A549 (cell line): ENCODE data around the gene VOPP1. TPM values are rescaled to one million over a fixed set of nuclear protein-coding genes. Genes with fewer than 3 reads are reported as not detected.
A peak's percentile ranks its signal among the peaks of the same experiment; 100 is the strongest.
"Not testable (repeated sequence)": the region's sequence is repeated elsewhere in the genome, so short reads cannot be mapped to it uniquely, and the experiment has no call there.

Source experiments
- ATAC-seq, 2 experiments: fragments of 200-7000 bp in 1 of 2; fragments of >200 bp in 1 of 2; cut with Nextera tagmentation in 1 of 2; cut with Tn5 transposase in 1 of 2; 3 replicates each; pipeline versions ENCODE4 v1.8.0 to v1.9.1; 2018 to 2020; ENCODE audit warnings: mild to moderate bottlenecking in 1 of 2, moderate library complexity in 1 of 2
- CTCF ChIA-PET: fragments of 300-600 bp; sonication (Branson Sonifier 250); formaldehyde crosslinking; extraction: SDS; loops from one replicate; lab custom pipeline; 2021; ENCODE audit warnings: antibody characterized with exemption, inconsistent platforms; lab: Yijun Ruan, JAX
- POLR2A ChIA-PET: fragments of 350-600 bp; formaldehyde crosslinking; extraction: SDS; loops from one replicate; lab custom pipeline; 2021; ENCODE audit warnings: antibody characterized with exemption, inconsistent platforms; lab: Yijun Ruan, JAX
- DNase-seq, 2 experiments: peaks; one replicate each; pipeline versions ENCODE4 v3.0.0 to v3.0.0-alpha.2; 2011 to 2016; ENCODE audit warnings: low read depth in 1 of 2, low spot score in 1 of 2
- FAIRE-seq: peaks from 2 replicates; lab custom pipeline; 2011; peaks lifted over from hg19 to GRCh38; lab: Jason Lieb, UNC
- H3K27ac ChIP-seq, 2 experiments: fragments of >200 bp; sonication (Bioruptor Twin); formaldehyde crosslinking; 3 replicates each; pipeline ENCODE4 v1.5.1; 2016 to 2017
- H3K4me1 ChIP-seq: fragments of >200 bp; sonication (Bioruptor Twin); formaldehyde crosslinking; 3 replicates; pipeline ENCODE4 v1.6.1; 2016
- H3K4me2 ChIP-seq: fragments of >200 bp; sonication (Bioruptor Twin); formaldehyde crosslinking; 3 replicates; pipeline ENCODE4 v1.6.1; 2016
- H3K4me3 ChIP-seq: fragments of >200 bp; sonication (Bioruptor Twin); formaldehyde crosslinking; 3 replicates; pipeline ENCODE4 v1.5.1; 2016
- H3K9me3 ChIP-seq: fragments of >200 bp; sonication (Bioruptor Twin); formaldehyde crosslinking; 3 replicates; pipeline ENCODE4 v1.6.1; 2016
- CBX2 ChIP-seq: fragments of 200-600 bp; sonication (generic); IDR thresholded peaks from 2 replicates; pipeline ENCODE4 v1.6.1; 2016; ENCODE audit warnings: low read depth, mild to moderate bottlenecking, borderline replicate concordance
- CTCF ChIP-seq: fragments of >200 bp; sonication (Bioruptor Twin); formaldehyde crosslinking; IDR thresholded peaks from 3 replicates; pipeline ENCODE4 v1.5.1; 2016
- HMGXB4 ChIP-seq: fragments of 250-450 bp; sonication (Bioruptor Pico); IDR thresholded peaks from 2 replicates; pipeline ENCODE4 v1.5.0; 2021; ENCODE audit warnings: mild to moderate bottlenecking, moderate library complexity, borderline replicate concordance
- MAFK ChIP-seq: fragments of 450-650 bp; IDR thresholded peaks from 2 replicates; pipeline ENCODE4 v1.6.1; 2014; ENCODE audit not compliant: partially characterized antibody
- POLR2A ChIP-seq: IDR thresholded peaks from 2 replicates; pipeline ENCODE4 v1.6.1; 2012; ENCODE audit warnings: mild to moderate bottlenecking, low read length
- RAD21 ChIP-seq, 2 experiments: fragments of >200 bp in 1 of 2; sonication (Bioruptor Twin) in 1 of 2; formaldehyde crosslinking in 1 of 2; IDR thresholded peaks in 1 of 2; conservative IDR thresholded peaks in 1 of 2; 2 replicates in 1 of 2; 3 replicates in 1 of 2; pipeline ENCODE4 v1.6.1; 2012 to 2018; ENCODE audit warnings: inconsistent platforms in 1 of 2
- RNF2 ChIP-seq: fragments of 200-600 bp; sonication (generic); IDR thresholded peaks from 2 replicates; pipeline ENCODE4 v1.6.1; 2016; ENCODE audit warnings: low read depth, mild to moderate bottlenecking, antibody characterized with exemption, moderate library complexity, borderline replicate concordance
- SMC3 ChIP-seq: fragments of >200 bp; sonication (Bioruptor Twin); formaldehyde crosslinking; IDR thresholded peaks from 3 replicates; pipeline ENCODE4 v1.6.1; 2018; ENCODE audit warnings: inconsistent platforms
- WGBS: methylation state at CpG from one replicate; pipeline ENCODE4 v1.1.6; 2017; ENCODE audit errors: missing lambda C conversion rate; 5-methylcytosine and 5-hydroxymethylcytosine counted together
- polyA plus RNA-seq, 4 experiments: library from polyadenylated mRNA; depleted of rRNA in 3 of 4; stranded (reverse); fragments of >200 nt; fragmentation: RNase III in 1 of 4; extraction: RNeasy Plus Mini Kit Qiagen cat#74134 plus additional on column Dnase treatment in 1 of 4; gene quantifications; 2 replicates in 3 of 4; 3 replicates in 1 of 4; pipeline ENCODE4 v1.2.3, GENCODE V29; 2011 to 2017

The VOPP1 gene
- polyA plus RNA-seq, 2 of the 4 experiments (the other 2 are of a cell fraction), result 68.1 to 73.4 TPM

- POLR2A ChIA-PET, H3K4me1 ChIP-seq, H3K4me2 ChIP-seq, FAIRE-seq, CTCF ChIA-PET, DNase-seq, H3K27ac ChIP-seq, ATAC-seq, H3K4me3 ChIP-seq: not testable (repeated sequence)
- TF ChIP-seq MAFK, result peak; percentile 55
- WGBS, result 24% methylated on average over 2 of the region's 2 CpGs
- H3K9me3 ChIP-seq, result peaks cover 13% of the 10 kb centered on the region; the same call in 1 of the 3 replicates
Observed at GRCh38 chr7:55614365-55615064, 42.2 kb upstream of the VOPP1 start.

- POLR2A ChIA-PET, DNase-seq, H3K4me3 ChIP-seq, FAIRE-seq, CTCF ChIA-PET, H3K4me2 ChIP-seq, H3K4me1 ChIP-seq, ATAC-seq, H3K9me3 ChIP-seq, H3K27ac ChIP-seq: not testable (repeated sequence)
- 0% methylated on average over 1 of the region's 1 CpG for WGBS
Observed at GRCh38 chr7:55609726-55610125, 37.4 kb upstream of the VOPP1 start.

- H3K4me1 ChIP-seq, H3K27ac ChIP-seq, POLR2A ChIA-PET, H3K4me3 ChIP-seq, DNase-seq, H3K4me2 ChIP-seq, FAIRE-seq, ATAC-seq, CTCF ChIA-PET, H3K9me3 ChIP-seq: not testable (repeated sequence)
Observed at GRCh38 chr7:55605661-55606060, 33.4 kb upstream of the VOPP1 start.

GRCh38 chr7:55597944-55598499 is 25.7 kb upstream of the VOPP1 start:
- POLR2A ChIA-PET, result not testable (repeated sequence)
- CTCF ChIA-PET, result interaction anchor here (0.6 to 1.2 kb wide), 2 partner anchors 30 to 320 kb away, joined by 3 read pairs; no protein-coding TSS in a partner anchor
- TF ChIP-seq CTCF (peak; percentile 35), SMC3 (peak; percentile 32; the same call in 1 of the 3 replicates), RAD21 (conservative IDR thresholded peaks at IDR 0.05 in 1 of 2, IDR thresholded peaks at IDR 0.05 in 1 of 2) (peak; percentile 15 to 40; a peak in 2 of 5 replicates)
- TF ChIP-seq, all 56 proteins: peak for 3; not testable (repeated sequence) for 53
- not testable (repeated sequence) for H3K27ac ChIP-seq, H3K4me2 ChIP-seq, H3K9me3 ChIP-seq, H3K4me3 ChIP-seq, H3K4me1 ChIP-seq, DNase-seq
- WGBS, result 3% methylated on average over 4 of the region's 4 CpGs
- peak; percentile 86 for FAIRE-seq
- peak; percentile 57; a peak in 3 of 6 replicates for ATAC-seq

- H3K9me3 ChIP-seq, FAIRE-seq, H3K27ac ChIP-seq, ATAC-seq, H3K4me2 ChIP-seq, POLR2A ChIA-PET, DNase-seq, H3K4me1 ChIP-seq, H3K4me3 ChIP-seq: not testable (repeated sequence)
- CTCF ChIA-PET, result interaction anchor here (0.6 to 1.2 kb wide), 2 partner anchors 31 to 319 kb away, joined by 3 read pairs; no protein-coding TSS in a partner anchor
- 6% methylated on average over 2 of the region's 2 CpGs for WGBS
Observed at GRCh38 chr7:55597214-55597739, 25.0 kb upstream of the VOPP1 start.

GRCh38 chr7:55595511-55595910 is 23.2 kb upstream of the VOPP1 start:
- H3K4me1 ChIP-seq, result no peaks in the 10 kb centered on the region
- H3K4me2 ChIP-seq, result no peak overlapping the region
- no peak overlapping the region for H3K4me3 ChIP-seq
- H3K27ac ChIP-seq, result no peak overlapping the region
- FAIRE-seq (no peak), ATAC-seq (no peak)
- H3K9me3 ChIP-seq, result no peaks in the 10 kb centered on the region
- no peak for TF ChIP-seq HMGXB4 (CRISPR knock-in tag)
- no peak for TF ChIP-seq CBX2
- no peak for TF ChIP-seq RNF2
- TF ChIP-seq POLR2A, result no peak
- TF ChIP-seq, all 56 proteins: peak for 0
- 34% methylated on average over 4 of the region's 4 CpGs for WGBS
- ChIA-PET POLR2A (no interaction called here), CTCF (interaction anchor here (0.6 to 1.0 kb wide), 3 partner anchors 8 to 964 kb away, joined by 3 read pairs; no protein-coding TSS in a partner anchor)
- no peak for DNase-seq
